GM19324 (cell line): Measurements from ENCODE around the gene PDCD6IP.
"Not testable (repeated sequence)": the region's sequence is repeated elsewhere in the genome, so short reads cannot be mapped to it uniquely, and the experiment has no call there.

Source experiments
- ATAC-seq: cut with Tn5 transposase; IDR thresholded peaks from one replicate; pipeline ENCODE4 v1.9.1; 2021; ENCODE audit warnings: mild to moderate bottlenecking, moderate library complexity; ENCODE audit not compliant: unreplicated experiment, low FRiP score

PDCD6IP gene

GRCh38 chr3:33792167-33792892 is 6.1 kb upstream of the PDCD6IP start:
- no peak for ATAC-seq

DNA sequence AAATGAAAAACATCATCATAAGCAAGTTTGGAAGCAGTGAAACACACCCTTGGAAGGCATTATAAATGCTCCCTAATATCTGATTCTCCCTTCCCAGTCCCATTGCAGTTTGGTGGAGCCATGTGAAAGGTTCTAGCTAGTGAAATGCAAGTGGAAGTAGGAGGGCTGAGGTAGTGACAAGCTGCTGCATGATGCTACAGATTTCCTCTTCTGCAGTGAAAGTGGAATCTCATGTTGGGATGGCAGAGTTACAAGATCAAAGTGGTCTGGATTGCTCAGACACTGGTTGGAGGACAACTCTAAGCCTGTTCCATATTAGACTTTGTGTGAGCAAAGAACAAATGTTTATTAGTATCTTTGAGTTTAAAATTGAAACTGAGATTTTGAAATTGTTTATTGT is 3.3 kb upstream of the PDCD6IP start:
- ATAC-seq, result no peak

DNA sequence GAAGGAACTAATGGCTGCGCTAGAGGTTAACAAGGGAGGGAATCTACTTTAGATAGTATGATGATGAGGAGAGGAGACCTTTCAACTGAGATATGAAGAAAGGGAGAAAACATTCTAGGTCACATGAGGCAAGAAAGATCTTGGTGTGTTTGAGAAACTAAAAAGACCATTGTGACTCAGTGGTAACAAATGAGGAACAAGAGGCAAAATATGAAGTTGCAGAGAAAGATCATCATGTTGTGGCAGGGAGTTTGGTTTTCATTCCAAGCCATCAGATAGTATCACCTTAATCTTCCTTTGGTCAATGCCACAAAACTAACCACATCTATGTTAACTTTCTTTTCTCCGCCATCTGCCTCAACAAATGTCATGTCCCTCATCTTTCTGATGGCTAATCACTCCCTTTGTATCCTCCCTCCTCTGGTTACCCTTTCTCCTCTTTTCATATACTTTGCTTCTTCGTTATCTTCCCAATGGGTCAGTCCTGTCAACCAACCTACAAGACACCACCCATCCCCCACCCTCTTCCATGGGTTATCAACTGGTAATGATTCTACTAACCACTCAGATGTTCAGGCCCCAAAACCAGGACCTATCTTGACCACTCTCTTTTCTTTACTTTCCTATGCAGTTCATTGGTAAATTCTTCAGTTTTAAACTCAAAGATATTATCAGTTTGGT is 2.4 kb upstream of the PDCD6IP start:
- ATAC-seq, result no peak

DNA sequence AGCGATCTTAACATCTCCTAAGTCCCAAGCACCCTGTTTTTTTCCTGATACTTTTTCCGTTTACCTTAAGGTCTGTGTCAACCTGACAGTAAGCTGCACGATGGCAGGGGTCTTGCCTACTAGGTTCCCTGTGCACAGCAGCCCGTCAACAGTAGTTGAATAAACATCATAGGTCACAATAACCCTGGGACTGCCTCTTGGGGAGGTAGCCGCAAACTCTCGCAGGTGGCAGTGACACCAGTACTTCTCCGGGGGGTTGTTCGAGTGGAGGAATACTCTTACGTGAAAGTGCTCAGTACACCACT is 365 bp upstream of the PDCD6IP start:
- peak; percentile 51 for ATAC-seq

GRCh38 chr3:33799202-33799551 is 747 bp downstream of the PDCD6IP start:
- ATAC-seq, result no peak

DNA sequence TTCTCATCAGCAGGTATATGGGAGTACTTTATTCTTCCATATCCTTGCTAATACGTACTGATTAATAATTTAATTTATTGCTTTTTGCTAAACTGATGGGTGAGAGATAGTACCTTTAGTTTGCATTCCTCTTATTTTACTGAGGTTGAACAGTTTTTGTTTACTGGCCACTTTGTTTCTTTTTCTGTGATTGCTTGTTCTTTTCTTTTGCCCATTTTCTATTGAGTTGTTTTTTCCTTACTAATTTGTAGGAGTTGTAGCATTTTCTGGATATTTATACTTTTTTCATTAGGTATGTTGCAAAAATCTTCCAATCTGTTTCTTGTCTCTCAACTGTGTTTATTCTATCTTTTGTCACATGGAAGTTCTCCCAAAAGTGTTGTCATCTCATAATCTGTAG is 4.8 kb downstream of the PDCD6IP start:
- no peak for ATAC-seq

DNA sequence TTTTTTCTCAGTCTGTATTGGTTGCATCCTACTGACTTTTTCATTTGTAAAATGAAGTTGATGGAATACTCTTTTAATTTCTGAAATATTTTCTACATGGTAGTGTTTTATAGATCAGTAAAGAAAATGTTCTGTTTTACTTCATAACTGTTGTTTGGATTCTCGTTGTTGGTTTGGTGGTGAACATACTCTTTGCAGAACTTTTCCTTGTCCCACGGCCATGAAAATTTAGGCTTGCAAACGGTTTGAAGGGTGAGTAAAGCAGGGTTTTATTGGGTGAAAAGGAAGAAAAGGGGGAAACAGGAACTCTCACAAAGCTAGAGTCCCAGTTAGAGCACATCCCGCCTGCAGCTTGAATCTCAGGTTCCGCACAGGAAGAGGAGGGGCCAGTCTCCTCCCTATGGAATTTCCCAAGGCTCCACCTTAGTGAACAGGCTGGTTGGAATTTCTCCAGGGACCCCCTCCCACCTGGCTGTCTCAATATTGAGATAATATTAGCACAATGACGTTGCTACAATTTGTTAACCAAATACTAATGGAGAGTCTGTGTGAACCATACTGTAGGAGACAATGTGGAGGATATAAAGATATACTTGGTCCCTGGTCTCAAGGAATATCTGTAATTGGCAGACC is 5.6 kb downstream of the PDCD6IP start:
- no peak for ATAC-seq

- ATAC-seq, result no peak
Observed at GRCh38 chr3:33807191-33807590, 8.8 kb downstream of the PDCD6IP start.

GRCh38 chr3:33808559-33808958 is 10.1 kb downstream of the PDCD6IP start:
- ATAC-seq, result no peak

DNA sequence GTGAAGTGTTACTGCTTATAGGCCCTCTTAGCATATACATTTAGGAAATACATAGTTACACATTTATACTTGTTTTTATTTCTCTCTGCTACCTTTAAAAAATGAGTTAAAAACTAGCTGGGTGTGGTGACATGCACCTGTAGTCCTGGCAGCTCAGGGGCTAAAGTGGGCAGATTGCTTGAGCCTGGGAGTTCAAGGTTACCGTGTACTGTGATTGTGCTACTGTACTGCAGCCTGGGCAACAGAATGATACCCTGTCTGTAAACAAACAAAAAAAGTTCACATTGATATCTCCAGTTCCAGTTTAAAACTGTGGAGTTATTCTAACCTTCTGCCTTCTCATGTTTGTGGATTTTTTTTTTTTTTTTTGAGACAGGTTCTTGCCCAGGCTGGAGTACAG is 12.1 kb downstream of the PDCD6IP start:
- ATAC-seq, result no peak

DNA sequence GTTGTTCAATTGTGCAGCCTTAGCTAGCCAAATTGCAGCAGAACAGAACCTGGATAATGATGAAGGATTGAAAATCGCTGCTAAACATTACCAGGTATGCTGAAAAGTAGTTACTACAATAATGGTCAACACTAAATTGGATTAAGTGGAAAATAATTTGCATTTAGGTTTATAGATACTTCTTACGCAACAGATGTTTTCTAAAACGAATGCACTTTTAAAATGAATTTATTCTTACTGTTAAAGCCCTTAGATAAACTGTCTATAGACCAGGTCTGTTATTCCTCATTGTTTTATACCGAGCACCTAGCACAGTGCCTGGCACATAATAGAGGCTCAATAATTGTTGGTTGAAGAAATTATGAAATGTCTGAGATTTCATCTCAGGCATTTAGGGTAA is 23.6 kb downstream of the PDCD6IP start:
- ATAC-seq, result no peak

GRCh38 chr3:33823821-33824220 is 25.4 kb downstream of the PDCD6IP start:
- no peak for ATAC-seq

DNA sequence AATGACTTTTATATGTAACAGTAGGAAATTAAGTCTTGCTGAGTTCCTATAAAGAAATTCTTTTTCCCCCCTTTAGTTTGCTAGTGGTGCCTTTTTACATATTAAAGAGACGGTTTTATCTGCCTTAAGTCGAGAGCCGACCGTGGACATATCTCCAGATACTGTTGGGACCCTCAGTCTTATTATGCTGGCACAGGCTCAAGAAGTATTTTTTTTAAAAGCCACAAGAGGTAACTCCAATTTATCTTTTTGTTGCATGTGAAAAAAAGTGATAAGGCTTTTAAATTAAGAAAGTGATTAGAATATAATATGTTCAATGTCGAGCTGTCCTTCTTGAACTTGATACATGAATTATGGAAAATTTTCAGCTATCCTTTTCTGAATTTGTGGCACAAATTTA is 26.7 kb downstream of the PDCD6IP start:
- ATAC-seq, result no peak

DNA sequence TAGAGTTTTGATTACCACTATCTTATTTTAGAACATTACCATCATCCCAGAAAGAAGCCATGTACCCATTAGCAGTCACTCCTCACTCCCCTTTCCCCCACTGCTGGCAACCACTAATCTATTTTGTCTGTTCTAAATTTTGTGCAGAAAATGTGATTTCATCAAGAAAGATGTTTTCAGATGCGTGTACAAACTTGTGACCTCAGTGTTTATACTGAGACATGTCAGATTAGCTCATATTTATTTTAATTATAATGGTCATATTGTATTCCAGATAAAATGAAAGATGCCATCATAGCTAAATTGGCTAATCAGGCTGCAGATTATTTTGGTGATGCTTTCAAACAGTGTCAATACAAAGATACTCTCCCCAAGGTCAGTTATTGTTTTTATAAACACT is 27.8 kb downstream of the PDCD6IP start:
- no peak for ATAC-seq

DNA sequence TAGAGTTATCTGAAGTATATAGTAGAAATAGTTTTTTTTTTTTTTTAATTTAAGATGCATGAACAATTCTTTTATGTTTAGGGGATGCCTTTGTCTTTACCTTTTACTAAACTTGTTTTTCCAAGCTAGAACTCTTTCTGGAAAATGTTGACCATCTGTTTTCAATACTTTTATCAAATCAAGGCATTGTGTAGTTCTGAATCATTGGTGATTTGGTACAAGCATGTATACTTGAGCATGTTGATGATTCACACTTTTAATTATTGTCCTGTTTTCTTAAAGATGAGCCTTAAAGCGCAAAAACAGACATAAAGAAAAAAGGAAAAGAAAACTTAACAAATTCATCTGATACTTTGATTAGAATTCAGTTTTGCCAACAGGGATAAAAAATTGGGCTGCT is 28.3 kb downstream of the PDCD6IP start:
- ATAC-seq, result no peak

DNA sequence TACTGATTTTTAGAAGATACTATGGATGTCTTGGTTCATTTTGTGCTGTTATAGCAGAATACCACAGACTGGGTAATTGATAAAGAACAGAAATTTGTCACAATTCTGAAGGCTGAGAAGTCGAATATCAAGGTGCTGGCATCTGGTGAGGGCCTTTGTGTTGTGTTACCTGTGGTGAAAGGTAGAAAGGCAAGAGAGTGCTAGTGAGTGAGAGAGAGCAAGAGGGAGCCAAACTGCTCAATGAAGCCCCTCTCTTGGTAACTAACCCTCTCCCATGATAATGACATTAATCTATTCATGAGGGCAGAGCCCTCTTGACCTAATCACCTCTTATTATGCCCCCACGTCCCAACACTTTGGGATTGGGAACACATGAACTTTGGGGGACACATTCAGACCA is 31.3 kb downstream of the PDCD6IP start:
- no peak for ATAC-seq

DNA sequence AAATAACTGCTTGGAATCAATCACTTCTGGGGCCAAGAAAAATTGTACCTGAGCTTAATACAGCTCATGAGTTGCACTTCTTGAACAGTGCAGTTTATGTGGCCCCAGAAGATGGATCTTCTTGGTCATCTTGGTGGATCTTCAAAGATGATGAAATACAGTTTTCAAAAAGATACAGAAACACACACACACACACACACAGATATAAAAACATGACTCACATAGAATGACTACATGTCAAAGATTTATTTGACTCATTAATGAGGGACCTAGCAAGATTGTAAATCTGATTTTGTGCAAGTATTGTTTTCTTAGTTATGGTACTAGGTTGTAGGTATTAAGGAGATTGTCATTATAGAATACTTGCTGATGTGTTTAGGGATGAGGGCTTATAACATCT is 32.6 kb downstream of the PDCD6IP start:
- ATAC-seq, result no peak

- peak; percentile 25 for ATAC-seq
Observed at GRCh38 chr3:33833408-33834095, 35.1 kb downstream of the PDCD6IP start.

- ATAC-seq, result peak; percentile 77
Observed at GRCh38 chr3:33834096-33834453, 35.6 kb downstream of the PDCD6IP start.

GRCh38 chr3:33837182-33837581 is 38.8 kb downstream of the PDCD6IP start:
- not testable (repeated sequence) for ATAC-seq

GRCh38 chr3:33839283-33839682 is 40.9 kb downstream of the PDCD6IP start:
- no peak for ATAC-seq

DNA sequence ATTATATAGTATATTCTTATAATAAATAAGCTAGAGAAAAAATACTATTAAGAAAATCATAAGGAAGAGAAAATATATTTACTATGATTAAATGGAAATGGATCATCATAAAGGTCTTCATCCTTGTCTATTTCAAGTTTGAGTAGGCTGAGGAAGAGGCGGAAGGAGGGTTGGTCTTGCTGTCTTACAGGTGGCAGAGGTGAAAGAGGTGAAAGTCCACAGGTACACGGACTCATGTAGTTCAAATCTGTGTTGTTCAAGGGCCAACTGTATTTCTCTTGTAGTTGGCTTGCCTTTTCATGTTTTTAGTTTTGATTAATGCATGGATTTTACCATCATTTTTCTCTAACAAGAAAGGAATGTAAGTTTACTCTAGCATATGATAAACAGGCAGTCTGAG is 41.7 kb downstream of the PDCD6IP start:
- no peak for ATAC-seq
